Spinal cord (tissue), 10 donors: ENCODE results near the gene SLC16A2. TPM values are rescaled to one million over a fixed set of nuclear protein-coding genes. Genes with fewer than 3 reads are reported as not detected.

Experiments
- DNase-seq, 6 donors: peaks; one replicate each; pipeline versions ENCODE4 v3.0.0 to v3.0.0-alpha.2; 2013 to 2015; ENCODE audit warnings: low spot score in 6 of 6, low read depth in 4 of 6
- H3K27ac ChIP-seq: one replicate; pipeline ENCODE4 v1.5.1; 2013; ENCODE audit warnings: low read depth, low read length, control low read depth
- H3K27me3 ChIP-seq: one replicate; pipeline ENCODE4 v1.6.1; 2013; ENCODE audit warnings: low read length; ENCODE audit not compliant: control insufficient read depth, insufficient read depth
- H3K36me3 ChIP-seq: one replicate; pipeline ENCODE4 v1.6.1; 2013; ENCODE audit warnings: low read length; ENCODE audit not compliant: control insufficient read depth, insufficient read depth
- H3K4me1 ChIP-seq: one replicate; pipeline ENCODE4 v1.6.1; 2013; ENCODE audit warnings: low read length; ENCODE audit not compliant: control insufficient read depth, insufficient read depth
- H3K4me3 ChIP-seq: one replicate; pipeline ENCODE4 v1.5.1; 2013; ENCODE audit warnings: low read depth, low read length, control low read depth
- H3K9me3 ChIP-seq: one replicate; pipeline ENCODE4 v1.6.1; 2013; ENCODE audit warnings: low read length; ENCODE audit not compliant: control insufficient read depth, insufficient read depth
- WGBS: methylation state at CpG from one replicate; pipeline ENCODE4 v1.1.5; 2013; ENCODE audit warnings: missing lambda C conversion rate; ENCODE audit not compliant: insufficient coverage; 5-methylcytosine and 5-hydroxymethylcytosine counted together
- polyA plus RNA-seq, 2 donors: library from polyadenylated mRNA; unstranded; fragments of 120-200 nt; gene quantifications; one replicate each; pipeline ENCODE4 v1.2.1, GENCODE V29; 2013; ENCODE audit not compliant: insufficient read length in 2 of 2
- total RNA-seq, 2 donors: library from RNA; depleted of rRNA in 1 of 2; stranded (reverse); fragments of 120-200 nt in 1 of 2; fragments of >200 nt in 1 of 2; gene quantifications; one replicate each; pipeline versions ENCODE4 v1.2.3 to v1.2.4, GENCODE V29; 2013 to 2014
- donor health status: healthy.

SLC16A2 gene
- total and polyA plus RNA-seq, 4 donors, result 21.0 to 57.7 (median 44.3) TPM

DNA sequence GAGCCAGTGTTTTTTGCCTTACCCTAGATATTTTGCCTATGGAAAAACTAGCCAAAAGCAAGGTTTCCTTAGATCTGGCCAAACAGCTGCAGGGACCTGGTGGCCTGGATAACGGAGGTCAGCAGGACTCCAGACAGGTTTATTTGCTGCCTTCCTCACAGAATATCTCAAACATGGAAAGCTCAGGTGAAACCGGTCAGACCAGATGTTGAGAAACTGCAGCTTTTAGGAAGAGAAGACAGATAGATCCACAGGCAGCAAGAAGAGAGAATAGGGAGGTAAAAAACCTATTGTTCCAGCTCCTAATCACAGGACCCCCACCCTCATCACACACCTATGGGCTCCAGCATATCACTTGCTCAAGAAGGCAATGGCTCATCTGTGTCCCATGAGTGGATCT lies 16.2 kb downstream of the SLC16A2 start:
- DNase-seq, result no peak
- no CpG with 5 or more reads among the region's 2 CpGs for WGBS
- H3K9me3 ChIP-seq, result no peaks in the 10 kb centered on the region
- no peaks in the 10 kb centered on the region for H3K27me3 ChIP-seq
- H3K4me3 ChIP-seq, result no peak overlapping the region
- H3K36me3 ChIP-seq, result no peaks in the 10 kb centered on the region
- no peaks in the 10 kb centered on the region for H3K4me1 ChIP-seq
- H3K27ac ChIP-seq, result no peak overlapping the region

DNA sequence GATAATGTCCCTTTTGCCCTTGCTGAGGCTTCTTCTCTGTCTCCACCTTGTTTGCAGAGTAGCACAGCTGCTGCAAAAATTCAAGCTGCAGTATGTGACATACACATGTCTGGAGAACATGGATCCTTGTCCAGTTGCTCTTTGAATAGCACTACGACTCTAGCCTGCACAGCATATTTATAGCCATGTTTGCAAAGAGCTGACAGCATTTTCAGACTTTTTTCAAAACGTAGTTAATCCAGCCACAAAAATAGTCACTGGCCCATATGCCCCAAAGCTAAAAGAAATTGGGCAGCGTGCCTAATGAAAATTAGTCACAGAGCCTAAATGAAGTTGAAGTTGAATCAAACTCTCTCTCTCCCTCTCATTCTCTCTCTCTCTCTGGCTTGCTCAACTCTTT lies 17.5 kb downstream of the SLC16A2 start:
- peak in 1 of 6 donors; percentile 66 for DNase-seq
- Histone ChIP-seq H3K4me1 (no peaks in the 10 kb centered on the region), H3K27ac (no peak overlapping the region), H3K9me3 (no peaks in the 10 kb centered on the region), H3K27me3 (no peaks in the 10 kb centered on the region), H3K36me3 (no peaks in the 10 kb centered on the region), H3K4me3 (no peak overlapping the region)
- 41% methylated on average over 3 of the region's 3 CpGs for WGBS

DNA sequence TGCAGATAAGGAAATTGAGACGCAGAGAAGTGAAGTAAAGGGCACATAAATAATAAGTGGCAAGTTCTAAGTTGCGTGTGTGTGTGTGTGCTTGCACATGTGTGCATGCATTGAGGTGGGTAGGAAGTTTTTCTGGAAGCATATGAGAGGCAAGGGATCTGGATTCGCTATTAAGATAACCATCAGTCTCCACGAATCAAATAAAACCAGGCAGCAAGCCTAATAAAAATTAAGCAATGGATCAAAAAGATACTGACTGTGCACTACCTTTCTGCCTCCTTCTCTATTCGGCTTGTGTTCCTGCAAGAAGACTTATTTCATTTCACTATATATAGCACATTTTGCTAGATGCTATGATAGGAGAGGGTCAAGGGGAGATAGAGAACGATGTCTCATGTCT lies 23.8 kb downstream of the SLC16A2 start:
- Histone ChIP-seq H3K27me3 (no peaks in the 10 kb centered on the region), H3K27ac (no peak overlapping the region), H3K9me3 (no peaks in the 10 kb centered on the region), H3K4me1 (no peaks in the 10 kb centered on the region), H3K4me3 (no peak overlapping the region), H3K36me3 (no peaks in the 10 kb centered on the region)
- DNase-seq, result no peak
- 64% methylated on average over 2 of the region's 6 CpGs for WGBS

DNA sequence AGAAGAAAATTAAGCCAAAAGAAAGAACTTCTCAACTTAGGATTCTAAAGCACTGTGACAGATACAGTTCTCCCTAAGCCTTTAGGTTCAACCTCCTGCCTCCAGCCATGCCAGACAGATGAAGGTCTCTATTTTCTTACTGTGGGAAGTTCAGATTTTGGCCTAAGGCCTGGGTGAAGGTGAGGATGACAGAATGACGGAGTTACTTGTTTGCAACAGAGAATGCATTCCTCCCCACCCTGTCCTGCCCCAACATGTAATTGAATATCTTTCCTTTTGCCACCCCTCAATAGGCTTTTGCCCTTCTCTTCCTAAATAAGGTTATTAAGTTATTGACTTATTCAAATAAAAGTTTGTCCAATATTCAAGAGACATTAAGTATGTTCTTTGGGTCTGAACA lies 25.6 kb downstream of the SLC16A2 start:
- no peaks in the 10 kb centered on the region for H3K4me1 ChIP-seq
- no CpG with 5 or more reads among the region's 1 CpG for WGBS
- no peak for DNase-seq
- H3K27ac ChIP-seq, result no peak overlapping the region
- no peak overlapping the region for H3K4me3 ChIP-seq
- no peaks in the 10 kb centered on the region for H3K27me3 ChIP-seq
- H3K9me3 ChIP-seq, result no peaks in the 10 kb centered on the region
- no peaks in the 10 kb centered on the region for H3K36me3 ChIP-seq

DNA sequence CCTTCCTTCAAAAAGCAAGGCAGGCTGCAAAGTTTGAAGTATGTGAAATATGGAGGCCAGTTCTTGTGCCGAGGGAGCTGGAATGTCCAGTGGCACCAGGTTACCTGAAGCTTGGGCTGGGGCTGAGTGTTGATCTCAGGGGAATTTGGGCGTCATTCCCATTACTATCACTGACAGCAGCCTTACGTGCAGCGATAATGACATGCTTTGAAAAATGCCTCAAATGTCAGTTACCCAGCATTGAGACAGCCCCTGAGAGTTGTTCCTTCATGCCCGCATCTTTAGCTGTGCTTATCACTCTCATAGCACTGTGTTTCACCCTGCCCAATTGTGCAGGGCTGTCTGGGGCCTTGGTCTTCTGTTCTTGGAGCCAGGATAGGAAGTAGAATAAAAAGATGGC lies 27.4 kb downstream of the SLC16A2 start:
- Histone ChIP-seq H3K9me3 (no peaks in the 10 kb centered on the region), H3K27me3 (no peaks in the 10 kb centered on the region), H3K4me3 (no peak overlapping the region), H3K27ac (no peak overlapping the region), H3K36me3 (no peaks in the 10 kb centered on the region), H3K4me1 (no peaks in the 10 kb centered on the region)
- 82% methylated on average over 5 of the region's 5 CpGs for WGBS
- DNase-seq, result no peak

DNA sequence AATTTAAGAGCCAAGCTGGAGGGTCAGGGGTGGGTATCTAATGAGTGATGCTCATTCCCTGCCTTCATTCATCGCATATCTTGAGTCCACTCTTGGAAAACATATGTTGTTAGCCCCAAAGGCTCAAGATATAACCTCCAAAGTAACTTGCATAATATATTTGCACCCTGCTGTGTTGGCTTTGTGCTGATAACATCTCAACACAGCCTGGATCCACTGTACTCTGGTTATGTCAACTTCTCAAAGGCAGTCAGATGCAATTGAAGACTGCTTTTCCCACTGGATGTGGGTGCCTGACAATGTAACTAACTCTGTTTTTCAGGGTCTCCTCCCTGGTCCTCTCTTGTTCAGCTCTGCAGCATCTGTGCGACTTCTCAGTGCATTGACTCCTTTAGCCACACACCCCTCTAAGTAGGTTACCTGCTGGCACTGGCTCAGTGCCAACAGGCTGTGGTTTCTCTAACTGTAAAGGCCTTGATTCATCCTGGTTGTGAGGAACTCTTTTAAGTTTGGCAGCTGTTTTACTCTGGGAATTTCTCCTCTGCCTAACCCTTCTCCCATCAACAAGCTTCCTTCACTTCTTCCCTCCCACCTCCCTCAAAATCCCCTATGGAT lies 28.1 kb downstream of the SLC16A2 start:
- Histone ChIP-seq H3K27me3 (no peaks in the 10 kb centered on the region), H3K36me3 (no peaks in the 10 kb centered on the region), H3K4me1 (no peaks in the 10 kb centered on the region), H3K4me3 (no peak overlapping the region), H3K9me3 (no peaks in the 10 kb centered on the region), H3K27ac (no peak overlapping the region)
- WGBS, result 75% methylated on average over 1 of the region's 2 CpGs
- DNase-seq, result no peak

DNA sequence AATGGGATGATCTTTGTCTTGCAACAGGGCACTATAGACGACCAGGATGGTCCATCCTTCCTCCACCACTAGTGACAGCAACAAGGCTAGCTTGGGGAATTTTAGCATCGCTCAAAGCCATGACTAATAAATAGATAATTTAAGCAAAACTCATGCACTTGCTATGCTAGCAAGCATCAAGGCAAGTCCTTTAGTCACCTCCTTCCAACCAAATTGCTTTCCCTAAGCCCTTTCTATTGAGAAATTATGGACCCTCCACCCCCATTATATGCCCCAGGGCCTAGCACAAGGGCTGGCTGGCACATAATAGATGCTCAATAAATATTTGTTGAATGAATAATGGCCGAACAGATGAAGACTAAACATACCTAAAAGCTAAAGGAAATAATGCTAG lies 28.6 kb downstream of the SLC16A2 start:
- H3K36me3 ChIP-seq, result no peaks in the 10 kb centered on the region
- WGBS, result 100% methylated on average over 1 of the region's 3 CpGs
- H3K9me3 ChIP-seq, result no peaks in the 10 kb centered on the region
- no peak overlapping the region for H3K27ac ChIP-seq
- no peak for DNase-seq
- no peaks in the 10 kb centered on the region for H3K4me1 ChIP-seq
- H3K4me3 ChIP-seq, result no peak overlapping the region
- no peaks in the 10 kb centered on the region for H3K27me3 ChIP-seq

DNA sequence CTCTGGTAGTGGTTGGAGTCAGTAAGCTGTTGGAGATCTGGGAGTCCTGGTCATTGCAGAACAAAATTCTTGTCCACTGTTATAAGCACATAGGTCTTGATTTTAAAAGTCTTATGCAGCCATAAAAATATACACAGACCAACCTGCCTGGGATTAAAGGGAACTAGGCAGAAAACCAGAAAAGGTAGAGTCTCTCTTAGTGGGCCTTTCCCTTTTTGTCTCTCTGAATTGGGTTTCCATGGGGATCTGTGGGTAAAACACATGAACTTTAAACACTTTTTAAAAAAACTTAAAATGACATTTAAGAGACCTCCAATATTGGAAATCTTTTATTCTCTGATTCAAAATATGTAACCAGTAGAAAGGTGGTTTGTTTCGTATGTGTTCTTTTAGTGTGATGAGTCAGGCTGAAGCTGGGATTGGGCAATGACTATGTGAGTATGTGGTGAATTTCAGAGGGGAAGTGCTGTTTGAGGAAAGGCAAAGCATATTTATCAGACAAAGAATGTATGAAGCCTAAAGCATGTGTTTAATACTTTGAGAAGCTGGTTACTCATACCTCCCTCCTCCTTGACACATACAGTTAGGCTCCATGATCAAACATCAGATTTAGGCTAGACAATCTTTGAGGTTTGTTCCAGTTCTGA lies 29.6 kb downstream of the SLC16A2 start:
- Histone ChIP-seq H3K27me3 (no peaks in the 10 kb centered on the region), H3K27ac (no peak overlapping the region), H3K4me1 (no peaks in the 10 kb centered on the region), H3K4me3 (no peak overlapping the region), H3K9me3 (no peaks in the 10 kb centered on the region), H3K36me3 (no peaks in the 10 kb centered on the region)
- no peak for DNase-seq
- 50% methylated on average over 1 of the region's 1 CpG for WGBS

DNA sequence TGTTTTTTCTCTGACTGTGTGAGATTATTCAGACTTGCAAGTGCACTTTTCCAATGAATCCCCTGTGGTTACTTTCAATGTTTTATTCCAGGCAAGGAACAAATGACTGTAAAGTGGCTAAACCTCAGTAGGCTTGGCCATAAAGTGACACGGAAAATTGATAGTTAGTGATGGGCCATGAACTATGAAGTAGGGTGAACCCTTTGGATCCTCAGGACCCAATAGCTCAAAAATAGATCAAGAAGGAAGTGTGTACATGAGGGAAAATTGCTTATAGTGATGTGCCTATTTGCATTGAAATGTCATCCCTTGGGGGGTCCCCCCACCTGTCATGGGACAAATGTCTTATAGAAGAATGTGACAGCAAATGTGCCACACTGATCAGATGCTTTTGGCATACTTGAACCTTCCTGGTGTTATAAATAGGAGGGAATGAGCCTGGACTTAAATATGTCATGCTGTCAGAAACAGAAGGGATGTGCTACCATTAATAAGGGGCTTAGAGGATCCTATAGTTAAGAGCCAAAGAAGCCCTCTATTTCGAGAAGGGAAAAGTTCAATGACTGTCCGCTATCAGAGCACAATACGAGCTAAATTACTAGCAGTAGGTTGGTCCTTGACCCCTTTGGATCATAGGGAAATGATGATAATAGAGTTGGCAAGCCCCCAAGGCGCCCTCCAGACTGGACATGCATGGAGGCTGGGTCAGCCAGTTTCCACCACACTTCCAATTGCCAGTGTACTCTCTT lies 30.3 kb downstream of the SLC16A2 start:
- Histone ChIP-seq H3K9me3 (no peaks in the 10 kb centered on the region), H3K4me3 (no peak overlapping the region), H3K27me3 (no peaks in the 10 kb centered on the region), H3K36me3 (no peaks in the 10 kb centered on the region), H3K4me1 (no peaks in the 10 kb centered on the region), H3K27ac (no peak overlapping the region)
- WGBS, result 52% methylated on average over 2 of the region's 5 CpGs
- peak in 1 of 6 donors; percentile 5 for DNase-seq

DNA sequence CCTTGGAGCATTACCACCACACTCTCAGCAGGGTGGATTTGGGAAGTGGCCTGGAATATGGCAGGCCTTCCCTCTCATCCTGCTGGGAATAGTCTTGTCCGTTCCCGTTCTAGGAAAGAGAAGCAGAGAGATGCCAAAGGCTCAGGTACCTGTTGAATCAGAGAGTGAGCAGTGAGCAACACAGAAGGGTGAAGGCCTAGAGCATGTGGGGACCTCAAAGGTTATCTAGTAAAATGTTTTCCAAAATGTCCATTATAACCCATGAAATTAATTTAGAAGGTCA lies 30.8 kb downstream of the SLC16A2 start:
- no peak for DNase-seq
- Histone ChIP-seq H3K4me3 (no peak overlapping the region), H3K27me3 (no peaks in the 10 kb centered on the region), H3K4me1 (no peaks in the 10 kb centered on the region), H3K27ac (no peak overlapping the region), H3K9me3 (no peaks in the 10 kb centered on the region), H3K36me3 (no peaks in the 10 kb centered on the region)
- WGBS, result no CpG with 5 or more reads among the region's 2 CpGs
